ENCODE measurements around the gene LMNTD1. TPM values are rescaled to one million over a fixed set of nuclear protein-coding genes. Genes with fewer than 3 reads are reported as not detected.

LMNTD1 gene
- total and polyA plus RNA-seq, 2 experiments from 2014 or later: not detected

DNA sequence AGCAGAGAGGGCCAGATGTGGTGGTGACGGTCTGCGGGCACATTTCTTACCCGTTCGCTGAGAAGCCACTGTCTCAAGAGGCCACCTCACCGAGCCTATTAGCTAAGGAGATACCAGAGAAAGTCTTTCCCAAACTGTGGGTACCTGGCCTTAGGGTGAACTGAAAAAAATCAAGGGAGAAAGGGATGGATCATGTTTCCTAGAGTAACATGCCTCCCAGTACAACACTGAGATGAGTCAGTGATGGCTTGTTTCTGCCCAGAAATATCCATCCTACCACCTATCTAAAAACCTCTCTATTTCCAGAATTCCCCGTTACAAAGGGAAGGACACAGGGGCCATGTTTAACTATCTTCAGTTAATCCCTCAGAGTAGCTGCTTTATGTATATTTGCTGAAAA, 83.7 kb downstream of the LMNTD1 start (continued):
- no peak for TF ChIP-seq EZH2phosphoT487 (IDR thresholded peaks at IDR 0.05; ENCODE audit: unreplicated experiment)
- TF ChIP-seq, protein P1, sequence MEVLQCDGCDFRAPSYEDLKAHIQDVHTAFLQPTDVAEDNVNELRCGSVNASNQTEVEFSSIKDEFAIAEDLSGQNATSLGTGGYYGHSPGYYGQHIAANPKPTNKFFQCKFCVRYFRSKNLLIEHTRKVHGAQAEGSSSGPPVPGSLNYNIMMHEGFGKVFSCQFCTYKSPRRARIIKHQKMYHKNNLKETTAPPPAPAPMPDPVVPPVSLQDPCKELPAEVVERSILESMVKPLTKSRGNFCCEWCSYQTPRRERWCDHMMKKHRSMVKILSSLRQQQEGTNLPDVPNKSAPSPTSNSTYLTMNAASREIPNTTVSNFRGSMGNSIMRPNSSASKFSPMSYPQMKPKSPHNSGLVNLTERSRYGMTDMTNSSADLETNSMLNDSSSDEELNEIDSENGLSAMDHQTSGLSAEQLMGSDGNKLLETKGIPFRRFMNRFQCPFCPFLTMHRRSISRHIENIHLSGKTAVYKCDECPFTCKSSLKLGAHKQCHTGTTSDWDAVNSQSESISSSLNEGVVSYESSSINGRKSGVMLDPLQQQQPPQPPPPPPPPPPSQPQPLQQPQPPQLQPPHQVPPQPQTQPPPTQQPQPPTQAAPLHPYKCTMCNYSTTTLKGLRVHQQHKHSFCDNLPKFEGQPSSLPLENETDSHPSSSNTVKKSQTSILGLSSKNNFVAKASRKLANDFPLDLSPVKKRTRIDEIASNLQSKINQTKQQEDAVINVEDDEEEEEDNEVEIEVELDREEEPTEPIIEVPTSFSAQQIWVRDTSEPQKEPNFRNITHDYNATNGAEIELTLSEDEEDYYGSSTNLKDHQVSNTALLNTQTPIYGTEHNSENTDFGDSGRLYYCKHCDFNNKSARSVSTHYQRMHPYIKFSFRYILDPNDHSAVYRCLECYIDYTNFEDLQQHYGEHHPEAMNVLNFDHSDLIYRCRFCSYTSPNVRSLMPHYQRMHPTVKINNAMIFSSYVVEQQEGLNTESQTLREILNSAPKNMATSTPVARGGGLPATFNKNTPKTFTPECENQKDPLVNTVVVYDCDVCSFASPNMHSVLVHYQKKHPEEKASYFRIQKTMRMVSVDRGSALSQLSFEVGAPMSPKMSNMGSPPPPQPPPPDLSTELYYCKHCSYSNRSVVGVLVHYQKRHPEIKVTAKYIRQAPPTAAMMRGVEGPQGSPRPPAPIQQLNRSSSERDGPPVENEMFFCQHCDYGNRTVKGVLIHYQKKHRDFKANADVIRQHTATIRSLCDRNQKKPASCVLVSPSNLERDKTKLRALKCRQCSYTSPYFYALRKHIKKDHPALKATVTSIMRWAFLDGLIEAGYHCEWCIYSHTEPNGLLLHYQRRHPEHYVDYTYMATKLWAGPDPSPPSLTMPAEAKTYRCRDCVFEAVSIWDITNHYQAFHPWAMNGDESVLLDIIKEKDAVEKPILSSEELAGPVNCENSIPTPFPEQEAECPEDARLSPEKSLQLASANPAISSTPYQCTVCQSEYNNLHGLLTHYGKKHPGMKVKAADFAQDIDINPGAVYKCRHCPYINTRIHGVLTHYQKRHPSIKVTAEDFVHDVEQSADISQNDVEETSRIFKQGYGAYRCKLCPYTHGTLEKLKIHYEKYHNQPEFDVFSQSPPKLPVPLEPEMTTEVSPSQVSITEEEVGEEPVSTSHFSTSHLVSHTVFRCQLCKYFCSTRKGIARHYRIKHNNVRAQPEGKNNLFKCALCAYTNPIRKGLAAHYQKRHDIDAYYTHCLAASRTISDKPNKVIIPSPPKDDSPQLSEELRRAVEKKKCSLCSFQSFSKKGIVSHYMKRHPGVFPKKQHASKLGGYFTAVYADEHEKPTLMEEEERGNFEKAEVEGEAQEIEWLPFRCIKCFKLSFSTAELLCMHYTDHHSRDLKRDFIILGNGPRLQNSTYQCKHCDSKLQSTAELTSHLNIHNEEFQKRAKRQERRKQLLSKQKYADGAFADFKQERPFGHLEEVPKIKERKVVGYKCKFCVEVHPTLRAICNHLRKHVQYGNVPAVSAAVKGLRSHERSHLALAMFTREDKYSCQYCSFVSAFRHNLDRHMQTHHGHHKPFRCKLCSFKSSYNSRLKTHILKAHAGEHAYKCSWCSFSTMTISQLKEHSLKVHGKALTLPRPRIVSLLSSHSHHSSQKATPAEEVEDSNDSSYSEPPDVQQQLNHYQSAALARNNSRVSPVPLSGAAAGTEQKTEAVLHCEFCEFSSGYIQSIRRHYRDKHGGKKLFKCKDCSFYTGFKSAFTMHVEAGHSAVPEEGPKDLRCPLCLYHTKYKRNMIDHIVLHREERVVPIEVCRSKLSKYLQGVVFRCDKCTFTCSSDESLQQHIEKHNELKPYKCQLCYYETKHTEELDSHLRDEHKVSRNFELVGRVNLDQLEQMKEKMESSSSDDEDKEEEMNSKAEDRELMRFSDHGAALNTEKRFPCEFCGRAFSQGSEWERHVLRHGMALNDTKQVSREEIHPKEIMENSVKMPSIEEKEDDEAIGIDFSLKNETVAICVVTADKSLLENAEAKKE (CRISPR knock-in tag; IDR thresholded peaks at IDR 0.05): no peak

DNA sequence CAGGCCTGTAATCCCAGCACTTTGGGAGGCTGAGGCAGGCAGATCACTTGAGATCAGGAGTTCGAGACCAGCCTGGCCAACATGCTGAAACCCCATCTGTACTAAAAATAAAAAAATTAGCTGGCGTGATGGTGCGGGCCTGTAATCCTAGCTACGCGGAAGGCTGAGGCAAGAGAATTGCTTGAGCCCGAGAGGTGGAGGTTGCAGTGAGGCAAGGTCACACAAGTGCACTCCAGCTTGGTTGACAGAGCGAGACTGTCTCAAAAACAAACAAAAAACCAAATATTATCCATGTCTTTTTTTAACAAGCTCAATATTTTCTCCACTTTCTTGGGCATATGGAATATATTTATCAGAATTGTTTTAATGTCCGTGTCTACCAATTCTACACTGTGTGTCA, 89.6 kb downstream of the LMNTD1 start:
- Histone ChIP-seq H3K4me3 (no peak overlapping the region), H3K4me1 (ENCODE audit: insufficient read depth) (no peaks in the 10 kb centered on the region), H3K4me2 (no peak overlapping the region), H3K79me2 (replicated peaks; ENCODE audit: insufficient read depth) (no peaks in the 10 kb centered on the region), H3K36me3 (ENCODE audit: insufficient read depth) (peaks cover 4% of the 10 kb centered on the region; the same call in 1 of the 2 replicates), H4K20me1 (replicated peaks; ENCODE audit: insufficient read depth) (no peaks in the 10 kb centered on the region), H3F3A (replicated peaks; ENCODE audit: low read depth) (no peaks in the 10 kb centered on the region), H3K9me2 (ENCODE audit: insufficient read depth) (no peaks in the 10 kb centered on the region), H3K27ac (ENCODE audit: low read depth) (no peak overlapping the region), H3K27me3 (ENCODE audit: insufficient read depth) (no peaks in the 10 kb centered on the region), H2AFZ (peak overlapping the region; percentile 23; the same call in 1 of the 2 replicates)
- H3K36me3 Mint-ChIP-seq (ENCODE audit: low read depth): no peaks in the 10 kb centered on the region
- no peak overlapping the region for H3K4me3 Mint-ChIP-seq
- DNase-seq (ENCODE audit: low spot score): no peak
- no peak for ATAC-seq
- H3K4me1 Mint-ChIP-seq: no peaks in the 10 kb centered on the region
- H3K9me3 Mint-ChIP-seq: peaks cover 6% of the 10 kb centered on the region; the same call in 2 of the 3 replicates
- TF ChIP-seq POLR2AphosphoS5 (IDR thresholded peaks at IDR 0.05; ENCODE audit: low read depth) (no peak), ZNF114 (CRISPR knock-in tag; IDR thresholded peaks at IDR 0.05) (no peak), JUNB (IDR thresholded peaks at IDR 0.05; ENCODE audit: unreplicated experiment) (no peak), STAT1 (IDR thresholded peaks at IDR 0.05; ENCODE audit: unreplicated experiment) (no peak), ZNF331 (CRISPR knock-in tag; IDR thresholded peaks at IDR 0.05; ENCODE audit: low read depth) (no peak), NANOG (IDR thresholded peaks at IDR 0.05; ENCODE audit: borderline replicate concordance) (no peak), CREB1 (CRISPR knock-in tag; IDR thresholded peaks at IDR 0.05; ENCODE audit: low read depth) (no peak)
- TF ChIP-seq, protein P2, sequence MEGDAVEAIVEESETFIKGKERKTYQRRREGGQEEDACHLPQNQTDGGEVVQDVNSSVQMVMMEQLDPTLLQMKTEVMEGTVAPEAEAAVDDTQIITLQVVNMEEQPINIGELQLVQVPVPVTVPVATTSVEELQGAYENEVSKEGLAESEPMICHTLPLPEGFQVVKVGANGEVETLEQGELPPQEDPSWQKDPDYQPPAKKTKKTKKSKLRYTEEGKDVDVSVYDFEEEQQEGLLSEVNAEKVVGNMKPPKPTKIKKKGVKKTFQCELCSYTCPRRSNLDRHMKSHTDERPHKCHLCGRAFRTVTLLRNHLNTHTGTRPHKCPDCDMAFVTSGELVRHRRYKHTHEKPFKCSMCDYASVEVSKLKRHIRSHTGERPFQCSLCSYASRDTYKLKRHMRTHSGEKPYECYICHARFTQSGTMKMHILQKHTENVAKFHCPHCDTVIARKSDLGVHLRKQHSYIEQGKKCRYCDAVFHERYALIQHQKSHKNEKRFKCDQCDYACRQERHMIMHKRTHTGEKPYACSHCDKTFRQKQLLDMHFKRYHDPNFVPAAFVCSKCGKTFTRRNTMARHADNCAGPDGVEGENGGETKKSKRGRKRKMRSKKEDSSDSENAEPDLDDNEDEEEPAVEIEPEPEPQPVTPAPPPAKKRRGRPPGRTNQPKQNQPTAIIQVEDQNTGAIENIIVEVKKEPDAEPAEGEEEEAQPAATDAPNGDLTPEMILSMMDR (conservative IDR thresholded peaks at IDR 0.05; ENCODE audit: low read depth in 2 of 2): no peak
- TF ChIP-seq, protein P3, sequence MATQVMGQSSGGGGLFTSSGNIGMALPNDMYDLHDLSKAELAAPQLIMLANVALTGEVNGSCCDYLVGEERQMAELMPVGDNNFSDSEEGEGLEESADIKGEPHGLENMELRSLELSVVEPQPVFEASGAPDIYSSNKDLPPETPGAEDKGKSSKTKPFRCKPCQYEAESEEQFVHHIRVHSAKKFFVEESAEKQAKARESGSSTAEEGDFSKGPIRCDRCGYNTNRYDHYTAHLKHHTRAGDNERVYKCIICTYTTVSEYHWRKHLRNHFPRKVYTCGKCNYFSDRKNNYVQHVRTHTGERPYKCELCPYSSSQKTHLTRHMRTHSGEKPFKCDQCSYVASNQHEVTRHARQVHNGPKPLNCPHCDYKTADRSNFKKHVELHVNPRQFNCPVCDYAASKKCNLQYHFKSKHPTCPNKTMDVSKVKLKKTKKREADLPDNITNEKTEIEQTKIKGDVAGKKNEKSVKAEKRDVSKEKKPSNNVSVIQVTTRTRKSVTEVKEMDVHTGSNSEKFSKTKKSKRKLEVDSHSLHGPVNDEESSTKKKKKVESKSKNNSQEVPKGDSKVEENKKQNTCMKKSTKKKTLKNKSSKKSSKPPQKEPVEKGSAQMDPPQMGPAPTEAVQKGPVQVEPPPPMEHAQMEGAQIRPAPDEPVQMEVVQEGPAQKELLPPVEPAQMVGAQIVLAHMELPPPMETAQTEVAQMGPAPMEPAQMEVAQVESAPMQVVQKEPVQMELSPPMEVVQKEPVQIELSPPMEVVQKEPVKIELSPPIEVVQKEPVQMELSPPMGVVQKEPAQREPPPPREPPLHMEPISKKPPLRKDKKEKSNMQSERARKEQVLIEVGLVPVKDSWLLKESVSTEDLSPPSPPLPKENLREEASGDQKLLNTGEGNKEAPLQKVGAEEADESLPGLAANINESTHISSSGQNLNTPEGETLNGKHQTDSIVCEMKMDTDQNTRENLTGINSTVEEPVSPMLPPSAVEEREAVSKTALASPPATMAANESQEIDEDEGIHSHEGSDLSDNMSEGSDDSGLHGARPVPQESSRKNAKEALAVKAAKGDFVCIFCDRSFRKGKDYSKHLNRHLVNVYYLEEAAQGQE (IDR thresholded peaks at IDR 0.05; ENCODE audit: unreplicated experiment): no peak
- H3K27ac Mint-ChIP-seq: no peak overlapping the region
- no peaks in the 10 kb centered on the region for H3K27me3 Mint-ChIP-seq (ENCODE audit: insufficient read depth, low read depth, poor library complexity)

Measured in GM23338 (cell line).